Progenitor cell of endocrine pancreas (in vitro differentiated cells): Measurements from ENCODE around the gene PDE9A. TPM values are rescaled to one million over a fixed set of nuclear protein-coding genes. Genes with fewer than 3 reads are reported as not detected.
A peak's percentile ranks its signal among the peaks of the same experiment; 100 is the strongest.

Source experiments
- DNase-seq: peaks from one replicate; pipeline ENCODE4 v3.0.0; 2021; ENCODE audit warnings: low spot score; ENCODE audit not compliant: unreplicated experiment
- H3K27ac Mint-ChIP-seq: 2 replicates; pipeline ENCODE4 v1.8.0; 2021; ENCODE audit warnings: mild to moderate bottlenecking, moderate library complexity, mixed read lengths
- H3K27me3 Mint-ChIP-seq: 2 replicates; pipeline ENCODE4 v1.8.0; 2021; ENCODE audit warnings: mixed read lengths
- H3K36me3 Mint-ChIP-seq: 2 replicates; pipeline ENCODE4 v1.8.0; 2022; ENCODE audit warnings: mixed read lengths; ENCODE audit not compliant: insufficient read depth
- H3K4me1 Mint-ChIP-seq: 2 replicates; pipeline ENCODE4 v1.8.0; 2021; ENCODE audit warnings: low read depth, mixed read lengths
- H3K4me3 Mint-ChIP-seq: 2 replicates; pipeline ENCODE4 v1.8.0; 2021; ENCODE audit warnings: low read depth, mild to moderate bottlenecking, moderate library complexity, mixed read lengths
- H3K9me3 Mint-ChIP-seq: 2 replicates; pipeline ENCODE4 v1.8.0; 2021; ENCODE audit warnings: low read depth, mixed read lengths
- CTCF ChIP-seq: fragments of 200-600 bp; sonication (generic); IDR thresholded peaks from one replicate; pipeline ENCODE4 v1.5.0; 2021; ENCODE audit warnings: antibody characterized with exemption, mild to moderate bottlenecking; ENCODE audit not compliant: unreplicated experiment
- long read RNA-seq: library from polyadenylated mRNA; unstranded; transcript quantifications from one replicate; pipeline ENCODE4 v2.0.0, GENCODE V29; 2020
- total RNA-seq: library from RNA; stranded (reverse); gene quantifications from 2 replicates; pipeline ENCODE4 v1.2.1, GENCODE V29; 2021

PDE9A gene
- total RNA-seq, result 50.8 and 57.0 TPM in 2 replicates
- long read RNA-seq, transcript PDE9A-201 (20 exons, 2,058 nt), result major isoform, 19 of 51 reads
- long read RNA-seq, transcript PDE9A-204 (19 exons, 1,883 nt), result minor isoform, 7 of 51 reads
- long read RNA-seq, partial matches to known transcripts, result 9 of 51 reads
- long read RNA-seq, other reads (novel, unspliced or antisense), result 14 of 51 reads

DNA sequence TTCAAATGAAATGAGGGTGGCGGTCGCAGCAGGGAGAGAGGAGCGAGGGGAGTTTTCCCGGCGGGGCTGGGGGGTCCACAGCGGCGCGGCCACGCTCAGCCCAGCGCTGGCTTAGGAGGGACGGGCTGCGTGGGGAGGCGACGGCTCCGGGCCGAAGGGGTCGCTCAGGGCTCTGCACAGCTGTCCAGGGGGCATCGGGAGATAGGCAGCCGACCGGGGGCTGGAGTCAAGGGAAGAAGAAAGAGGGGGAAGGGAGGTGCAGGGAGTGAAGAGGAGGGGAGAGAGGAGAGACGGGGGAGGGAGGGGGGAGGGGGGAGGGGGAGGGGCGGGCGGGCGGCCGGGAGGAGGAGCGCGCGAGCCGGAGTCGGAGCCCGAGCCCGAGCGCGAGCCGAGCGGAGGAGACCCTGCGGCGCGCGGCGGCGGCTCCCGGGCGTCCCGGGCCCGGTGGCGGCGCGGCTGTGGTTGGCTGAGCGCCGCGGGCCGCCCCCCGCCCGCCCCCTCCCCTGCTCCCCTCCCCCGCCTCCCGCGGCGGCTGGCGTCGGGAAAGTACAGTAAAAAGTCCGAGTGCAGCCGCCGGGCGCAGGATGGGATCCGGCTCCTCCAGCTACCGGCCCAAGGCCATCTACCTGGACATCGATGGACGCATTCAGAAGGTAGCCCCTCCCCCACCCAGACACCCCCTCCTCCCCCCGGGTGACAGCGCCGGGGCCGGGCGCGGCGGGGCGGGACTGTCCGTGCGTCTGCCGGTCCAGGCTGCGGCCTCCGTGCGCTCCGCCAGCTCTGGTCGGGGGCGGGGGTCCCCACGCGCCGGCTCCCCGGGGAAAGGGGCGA lies at the start of gene PDE9A:
Gene PDE9A, plus strand, starts transcription at position 391 of the 831 bp plus-strand sequence. Its CDS starts 194 bp downstream, at position 585.
- peak; percentile 65 for DNase-seq
- Mint-ChIP-seq H3K27ac (peak within 1 kb of the TSS; percentile 96), H3K4me3 (peak within 1 kb of the TSS; percentile 82), H3K4me1 (peaks cover 30% of the 10 kb centered on the region), H3K27me3 (peaks cover 3% of the 10 kb centered on the region), H3K9me3 (no peaks in the 10 kb centered on the region), H3K36me3 (peaks cover 4% of the 10 kb centered on the region)
- no peak for TF ChIP-seq CTCF

DNA sequence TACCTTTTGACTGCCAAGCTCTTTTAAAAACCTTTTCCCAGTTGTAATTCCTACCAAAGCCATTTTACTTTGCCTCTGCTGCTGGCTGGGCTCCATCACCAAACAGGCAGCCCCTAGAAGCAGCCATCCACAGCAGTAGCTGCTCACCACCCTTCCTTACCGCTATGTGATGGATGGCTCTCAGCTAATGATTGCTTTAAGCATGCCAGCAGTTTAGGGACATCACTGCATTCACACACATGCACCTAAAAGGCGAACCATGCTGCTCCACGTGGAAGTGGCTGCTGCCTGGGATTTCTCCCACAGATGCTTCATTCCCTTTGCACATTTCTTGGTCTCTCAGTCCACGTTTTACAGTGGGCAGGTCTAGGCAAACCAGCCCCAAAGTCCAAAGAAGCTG lies 46.3 kb upstream of the PDE9A start:
- Mint-ChIP-seq H3K36me3 (peaks cover 2% of the 10 kb centered on the region), H3K27me3 (no peaks in the 10 kb centered on the region), H3K4me1 (peaks cover 13% of the 10 kb centered on the region), H3K9me3 (peaks cover 14% of the 10 kb centered on the region), H3K27ac (no peak overlapping the region), H3K4me3 (no peak overlapping the region)
- no peak for TF ChIP-seq CTCF
- no peak for DNase-seq

DNA sequence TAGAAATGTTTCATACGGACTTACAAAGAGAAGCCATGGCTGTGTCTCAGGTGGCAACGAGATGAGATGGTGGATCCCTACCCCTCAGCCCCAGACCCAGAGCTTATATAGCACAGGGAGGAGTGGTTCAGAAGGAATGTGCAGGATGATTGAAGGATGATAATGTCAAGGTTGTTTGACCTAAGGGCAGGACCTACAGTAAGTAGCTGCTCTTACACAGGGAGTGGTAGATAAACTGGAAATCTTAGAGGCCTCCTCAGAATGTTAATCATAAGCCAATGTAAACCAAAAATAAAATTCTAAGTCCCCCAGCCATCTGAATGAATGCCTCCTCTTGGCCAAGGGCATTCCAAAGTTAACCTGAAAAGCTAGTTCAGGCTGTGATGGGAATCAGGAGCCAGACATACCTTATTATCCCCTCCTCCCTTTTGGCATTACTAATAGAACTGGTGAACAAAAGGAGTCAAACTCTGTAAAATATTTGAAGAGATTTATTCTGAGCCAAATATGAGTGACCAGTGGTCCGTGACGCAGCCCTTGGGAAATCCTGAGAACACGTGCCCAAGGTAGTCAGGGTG lies 45.8 kb upstream of the PDE9A start:
- TF ChIP-seq CTCF, result no peak
- H3K4me1 Mint-ChIP-seq, result peaks cover 12% of the 10 kb centered on the region
- H3K4me3 Mint-ChIP-seq, result no peak overlapping the region
- H3K9me3 Mint-ChIP-seq, result peaks cover 18% of the 10 kb centered on the region
- H3K27me3 Mint-ChIP-seq, result no peaks in the 10 kb centered on the region
- no peak overlapping the region for H3K27ac Mint-ChIP-seq
- DNase-seq, result no peak
- H3K36me3 Mint-ChIP-seq, result peaks cover 2% of the 10 kb centered on the region

DNA sequence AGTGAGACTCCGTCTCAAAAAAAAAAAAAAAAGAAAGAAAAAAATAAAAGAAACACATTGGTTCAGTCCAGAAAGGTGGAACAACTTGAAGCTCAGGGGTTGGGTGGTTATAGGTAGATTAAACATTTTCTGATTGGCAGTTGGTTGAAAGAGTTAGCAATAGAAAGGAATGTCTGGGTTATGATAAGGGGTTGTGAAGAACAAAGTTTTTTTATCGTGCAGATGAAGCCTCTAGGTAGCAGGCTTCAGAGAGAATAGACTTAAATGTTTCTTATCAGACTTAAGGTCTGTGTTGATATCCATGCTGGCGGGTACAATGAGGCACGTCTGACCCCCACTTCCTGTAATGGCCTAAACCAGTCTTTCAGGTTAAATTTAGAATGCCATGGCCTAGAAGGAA lies 45.0 kb upstream of the PDE9A start:
- H3K27ac Mint-ChIP-seq, result no peak overlapping the region
- H3K36me3 Mint-ChIP-seq, result peaks cover 2% of the 10 kb centered on the region
- no peak for DNase-seq
- H3K4me1 Mint-ChIP-seq, result peaks cover 7% of the 10 kb centered on the region
- H3K27me3 Mint-ChIP-seq, result peaks cover 3% of the 10 kb centered on the region
- no peak overlapping the region for H3K4me3 Mint-ChIP-seq
- peaks cover 18% of the 10 kb centered on the region for H3K9me3 Mint-ChIP-seq
- no peak for TF ChIP-seq CTCF

DNA sequence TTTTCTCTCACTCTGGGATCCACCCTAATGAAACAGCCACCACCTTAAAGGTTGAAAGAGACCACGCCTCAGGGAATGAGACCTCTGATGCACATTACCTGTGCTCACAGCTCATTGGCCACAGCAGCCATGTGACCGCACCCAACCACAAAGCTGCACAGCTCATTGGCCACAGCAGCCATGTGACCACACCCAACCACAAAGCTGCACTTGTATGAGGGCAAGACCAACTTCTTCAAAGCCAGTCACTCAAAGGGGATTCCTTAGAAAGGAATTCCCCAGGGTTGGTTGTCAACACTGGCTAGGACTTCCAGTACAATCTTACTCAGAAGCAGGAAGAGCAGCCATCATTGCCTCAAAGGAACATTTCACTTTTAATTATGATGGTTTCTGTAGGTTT lies 43.6 kb upstream of the PDE9A start:
- Mint-ChIP-seq H3K4me1 (peaks cover 4% of the 10 kb centered on the region), H3K27ac (no peak overlapping the region), H3K27me3 (peaks cover 10% of the 10 kb centered on the region), H3K4me3 (no peak overlapping the region), H3K36me3 (peaks cover 2% of the 10 kb centered on the region), H3K9me3 (peaks cover 18% of the 10 kb centered on the region)
- DNase-seq, result no peak
- no peak for TF ChIP-seq CTCF
